ENCODE data around the gene PTPRG.
A peak's percentile ranks its signal among the peaks of the same experiment; 100 is the strongest.

The PTPRG gene

GRCh38 chr3:61807865-61808276 lies 246.5 kb downstream of the PTPRG start:
- TF ChIP-seq CTCF (IDR thresholded peaks at IDR 0.05; ENCODE audit: low read depth, low read length), result no peak
- DNase-seq (ENCODE audit: extremely low read depth, low read depth), result peak; percentile 63

GRCh38 chr3:61808526-61808925 lies 247.2 kb downstream of the PTPRG start:
- TF ChIP-seq CTCF (IDR thresholded peaks at IDR 0.05; ENCODE audit: low read depth, low read length), result no peak

GRCh38 chr3:61808999-61809398 lies 247.6 kb downstream of the PTPRG start:
- no peak for DNase-seq (ENCODE audit: extremely low read depth, low read depth)
- no peak for TF ChIP-seq CTCF (IDR thresholded peaks at IDR 0.05; ENCODE audit: low read depth, low read length)

More at GRCh38 chr3:61808526-61808925, 247.2 kb downstream of the PTPRG start:
- DNase-seq (ENCODE audit: extremely low read depth, low read depth), result no peak

- no peak for DNase-seq (ENCODE audit: extremely low read depth, low read depth)
- TF ChIP-seq CTCF (IDR thresholded peaks at IDR 0.05; ENCODE audit: low read depth, low read length), result no peak
These were observed 248.5 kb downstream of the PTPRG start for GRCh38 chr3:61809879-61810278.

- no peak for DNase-seq (ENCODE audit: extremely low read depth, low read depth)
- TF ChIP-seq CTCF (IDR thresholded peaks at IDR 0.05; ENCODE audit: low read depth, low read length), result no peak
These were observed 249.7 kb downstream of the PTPRG start for GRCh38 chr3:61810953-61811497.

GRCh38 chr3:61811652-61812051 lies 250.3 kb downstream of the PTPRG start:
- no peak for TF ChIP-seq CTCF (IDR thresholded peaks at IDR 0.05; ENCODE audit: low read depth, low read length)
- DNase-seq (ENCODE audit: extremely low read depth, low read depth), result no peak

- no peak for TF ChIP-seq CTCF (IDR thresholded peaks at IDR 0.05; ENCODE audit: low read depth, low read length)
- no peak for DNase-seq (ENCODE audit: extremely low read depth, low read depth)
These were observed 250.7 kb downstream of the PTPRG start for GRCh38 chr3:61812085-61812484.
